Esophagus muscularis mucosa (tissue), 4 donors: Measurements from ENCODE around the gene ALDOB.

ENCODE experiments used
- EP300 ChIP-seq: sonication (generic); formaldehyde crosslinking; IDR thresholded peaks from one replicate; pipeline ENCODE4 v1.6.1; 2017; ENCODE audit warnings: antibody characterized with exemption
- POLR2A ChIP-seq: fragments of 450-650 bp; IDR thresholded peaks from one replicate; pipeline ENCODE4 v1.6.1; 2017; ENCODE audit warnings: antibody characterized with exemption, moderate library complexity, mild to moderate bottlenecking, low read depth
- TF ChIP-seq, protein P1 (sequence below), 3 experiments: fragments of 200-600 bp in 2 of 3; fragments of 450-650 bp in 1 of 3; sonication (generic) in 2 of 3; IDR thresholded peaks; one replicate each; pipeline ENCODE4 v1.5.1; 2017 to 2019; ENCODE audit warnings: antibody characterized with exemption in 3 of 3, mild to moderate bottlenecking in 2 of 3, moderate library complexity in 1 of 3

DNA sequence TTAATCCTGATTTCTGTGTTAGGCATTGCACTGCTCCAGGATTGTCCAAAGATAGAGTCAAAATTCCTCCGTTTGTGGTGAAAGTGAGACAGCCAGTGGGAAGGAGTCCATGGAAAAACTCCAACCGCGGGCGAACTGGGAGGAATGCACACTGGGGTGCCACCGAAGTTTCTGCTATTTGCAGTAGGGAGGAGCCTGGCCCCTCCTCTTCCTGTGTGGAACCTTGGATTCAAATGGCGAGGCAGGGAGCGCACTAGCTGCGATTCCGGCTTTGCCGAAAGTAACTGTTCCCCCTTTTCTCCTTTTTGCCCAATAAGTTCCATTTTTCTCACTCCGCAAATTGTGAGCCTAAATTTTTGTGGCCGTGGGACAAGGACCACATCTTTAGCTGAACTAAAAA is 60.0 kb downstream of the ALDOB start:
- no peak for TF ChIP-seq EP300
- TF ChIP-seq, protein P1, sequence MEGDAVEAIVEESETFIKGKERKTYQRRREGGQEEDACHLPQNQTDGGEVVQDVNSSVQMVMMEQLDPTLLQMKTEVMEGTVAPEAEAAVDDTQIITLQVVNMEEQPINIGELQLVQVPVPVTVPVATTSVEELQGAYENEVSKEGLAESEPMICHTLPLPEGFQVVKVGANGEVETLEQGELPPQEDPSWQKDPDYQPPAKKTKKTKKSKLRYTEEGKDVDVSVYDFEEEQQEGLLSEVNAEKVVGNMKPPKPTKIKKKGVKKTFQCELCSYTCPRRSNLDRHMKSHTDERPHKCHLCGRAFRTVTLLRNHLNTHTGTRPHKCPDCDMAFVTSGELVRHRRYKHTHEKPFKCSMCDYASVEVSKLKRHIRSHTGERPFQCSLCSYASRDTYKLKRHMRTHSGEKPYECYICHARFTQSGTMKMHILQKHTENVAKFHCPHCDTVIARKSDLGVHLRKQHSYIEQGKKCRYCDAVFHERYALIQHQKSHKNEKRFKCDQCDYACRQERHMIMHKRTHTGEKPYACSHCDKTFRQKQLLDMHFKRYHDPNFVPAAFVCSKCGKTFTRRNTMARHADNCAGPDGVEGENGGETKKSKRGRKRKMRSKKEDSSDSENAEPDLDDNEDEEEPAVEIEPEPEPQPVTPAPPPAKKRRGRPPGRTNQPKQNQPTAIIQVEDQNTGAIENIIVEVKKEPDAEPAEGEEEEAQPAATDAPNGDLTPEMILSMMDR (IDR thresholded peaks at IDR 0.05) = no peak
- no peak for TF ChIP-seq POLR2A
